ENCODE measurements around the gene MAGI1.

The MAGI1 gene

DNA sequence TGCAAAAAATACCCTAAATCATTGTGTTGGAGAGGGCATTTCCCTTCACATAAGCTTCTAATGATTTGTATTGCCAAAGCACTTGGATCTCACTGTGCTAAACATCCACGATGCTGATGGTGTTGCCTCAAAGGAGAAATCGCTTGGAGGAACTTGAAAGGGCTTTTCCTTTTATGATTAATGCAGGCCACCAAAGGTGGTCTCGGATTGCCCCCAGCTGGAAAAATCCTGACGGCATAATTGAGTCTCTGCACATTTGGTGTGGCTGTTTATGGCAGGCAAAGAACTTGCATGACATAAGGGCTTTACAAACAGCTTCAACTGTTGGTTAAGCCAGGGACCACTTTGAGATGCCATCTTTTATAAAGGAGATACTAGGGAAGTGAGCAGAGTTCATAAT is 687.0 kb downstream of the MAGI1 start:
- no peak for DNase-seq (ENCODE audit: low spot score)

DNA sequence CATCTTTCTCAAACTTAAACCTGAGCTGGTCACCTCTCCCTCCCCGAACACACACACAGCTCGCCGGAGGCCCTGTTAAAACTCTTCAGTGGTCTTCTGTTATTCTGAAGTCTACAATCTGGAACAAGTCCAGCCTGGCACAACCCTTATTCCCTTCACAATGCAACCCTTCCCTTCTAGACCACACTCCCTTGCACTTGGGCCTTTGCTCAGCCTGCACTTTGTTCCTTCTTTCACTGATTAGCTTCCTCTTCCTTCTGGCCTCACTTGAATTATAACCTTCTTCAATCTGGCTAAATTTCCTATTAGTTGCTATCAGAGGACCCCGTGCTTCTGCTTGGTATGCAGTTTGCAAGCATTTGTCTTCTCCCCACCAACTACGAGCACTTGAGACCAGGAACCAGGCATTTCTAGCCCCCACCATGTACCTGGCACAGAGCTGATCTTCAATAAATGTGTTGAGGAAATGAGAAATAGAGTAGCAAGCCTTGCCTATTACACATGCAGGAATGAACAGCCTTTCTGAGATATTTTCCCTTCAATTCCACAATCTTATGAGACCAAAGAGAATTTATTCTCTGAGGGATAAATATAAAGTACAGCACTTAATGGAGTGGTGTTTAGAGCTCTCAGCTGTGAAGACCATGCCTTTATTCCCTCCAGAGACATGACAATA is 687.8 kb downstream of the MAGI1 start:
- no peak for DNase-seq (ENCODE audit: low spot score)

DNA sequence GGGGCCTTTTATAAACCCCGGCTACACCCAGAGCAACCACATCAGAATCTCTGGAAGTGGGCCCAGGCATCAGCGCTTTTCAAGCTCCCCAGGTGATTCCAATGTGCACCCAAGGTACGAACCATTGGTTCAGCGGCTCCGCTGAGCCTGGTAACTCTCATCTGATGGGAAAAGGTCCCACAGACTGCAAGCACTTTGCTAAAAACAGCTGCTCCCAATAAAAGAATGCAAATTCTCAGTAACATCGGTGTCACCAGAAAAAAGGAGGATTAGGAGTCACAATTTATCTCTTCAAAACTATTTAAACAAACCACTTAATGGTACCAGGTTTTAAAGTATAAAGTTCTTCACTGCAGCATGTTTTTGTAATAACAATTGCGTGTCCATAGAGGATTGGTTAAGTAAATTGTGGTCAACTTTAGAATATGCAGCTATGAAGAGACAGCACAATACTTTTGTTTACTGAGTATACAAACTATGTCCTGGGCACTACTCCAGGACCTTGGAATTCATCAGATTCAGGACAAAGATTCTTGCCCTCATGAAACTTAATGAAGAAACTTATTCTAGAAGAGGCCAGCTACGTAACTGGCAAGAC is 690.2 kb downstream of the MAGI1 start:
- DNase-seq (ENCODE audit: low spot score) = no peak

DNA sequence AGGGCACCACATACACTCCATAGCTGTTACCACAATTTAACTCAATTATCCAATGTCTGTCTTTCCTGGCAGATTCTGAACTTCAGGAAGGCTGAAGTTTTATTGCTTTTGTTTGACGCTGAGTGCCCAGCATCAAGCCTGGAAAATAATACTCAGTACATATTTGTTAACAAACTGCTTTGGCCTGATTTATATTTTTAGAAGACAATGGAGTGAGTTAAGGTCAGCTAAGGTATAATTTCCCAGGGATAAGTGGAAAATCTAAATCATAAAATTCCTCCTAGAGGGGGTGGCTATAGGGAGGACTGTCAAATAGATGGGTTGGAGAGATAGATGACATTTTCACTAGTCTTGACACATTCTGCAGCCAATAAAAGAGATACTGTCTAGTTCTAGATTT is 691.6 kb downstream of the MAGI1 start:
- no peak for DNase-seq (ENCODE audit: low spot score)

DNA sequence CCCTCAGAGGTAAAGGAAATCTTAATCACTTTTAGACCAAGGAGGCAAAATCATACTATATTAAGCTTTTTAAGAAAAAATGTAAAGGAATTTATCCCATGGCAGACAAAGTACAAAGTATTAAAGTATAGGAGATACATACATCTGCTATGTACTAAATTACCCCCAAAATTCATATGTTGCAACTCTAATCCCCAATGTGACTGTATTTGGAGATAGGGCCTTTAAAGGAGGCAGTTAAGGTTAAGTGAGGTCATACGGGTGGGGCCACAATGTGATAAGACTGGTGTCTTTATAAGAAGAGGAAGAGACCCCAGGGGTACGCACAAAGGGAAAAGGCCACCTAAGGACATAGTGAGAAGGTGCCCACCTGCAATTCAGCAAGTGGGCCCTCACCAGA is 693.9 kb downstream of the MAGI1 start:
- DNase-seq (ENCODE audit: low spot score) = no peak

DNA sequence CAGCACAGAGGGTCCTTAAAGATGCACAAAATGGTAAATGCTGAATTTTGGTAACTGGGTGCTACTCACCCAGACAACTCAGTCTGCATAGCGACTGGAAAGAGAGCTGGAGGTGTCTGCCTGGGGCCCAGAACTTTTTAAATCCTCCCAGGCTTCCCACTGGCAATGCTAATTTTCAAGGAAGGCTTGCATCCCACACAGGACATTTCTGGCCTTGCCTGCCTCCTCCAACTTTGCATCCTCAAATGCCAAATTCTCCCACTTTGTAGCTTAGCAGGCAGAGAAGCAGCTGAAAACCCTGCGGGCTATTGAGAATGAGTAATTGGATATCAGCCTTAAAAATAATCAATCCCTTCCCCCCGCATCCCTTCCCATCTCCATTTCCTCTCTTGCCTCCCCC is 694.3 kb downstream of the MAGI1 start:
- no peak for DNase-seq (ENCODE audit: low spot score)

DNA sequence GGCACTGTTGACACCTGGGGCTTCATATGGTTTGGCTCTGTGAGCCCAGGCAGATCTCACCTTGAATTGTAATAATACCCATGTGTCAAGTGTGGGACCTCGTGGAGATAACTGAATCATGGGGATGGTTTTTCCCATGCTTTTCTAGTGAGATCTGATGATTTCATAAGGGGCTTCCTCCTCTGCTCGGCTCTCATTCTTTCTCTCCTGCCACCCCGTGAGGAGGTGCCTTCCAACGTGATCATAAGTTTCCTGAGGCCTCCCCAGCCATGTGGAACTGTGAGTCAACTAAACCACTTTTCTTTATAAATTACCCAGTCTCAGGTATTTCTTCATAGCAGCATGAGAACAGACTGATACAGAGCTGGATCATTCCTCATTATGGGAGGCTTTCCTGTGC is 695.0 kb downstream of the MAGI1 start:
- DNase-seq (ENCODE audit: low spot score) = no peak

DNA sequence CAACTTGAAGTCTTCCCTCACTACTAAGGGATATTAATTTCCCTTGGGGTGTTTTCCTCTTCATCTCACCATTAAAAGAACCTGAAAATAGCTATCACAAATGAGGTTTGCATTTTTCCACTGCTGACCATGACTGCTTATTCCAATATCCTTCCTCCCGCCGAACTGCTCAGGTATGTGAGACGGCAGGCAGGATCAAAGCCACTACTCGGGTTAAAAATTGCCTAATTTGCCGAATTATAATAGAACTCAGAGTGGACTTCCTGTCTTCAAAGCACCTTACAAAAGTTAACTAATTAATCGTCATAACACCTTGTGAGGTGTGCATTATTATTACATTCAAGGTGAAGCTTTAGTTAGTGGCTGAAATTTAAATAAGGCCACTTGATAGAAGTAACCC is 695.7 kb downstream of the MAGI1 start:
- DNase-seq (ENCODE audit: low spot score) = no peak

DNA sequence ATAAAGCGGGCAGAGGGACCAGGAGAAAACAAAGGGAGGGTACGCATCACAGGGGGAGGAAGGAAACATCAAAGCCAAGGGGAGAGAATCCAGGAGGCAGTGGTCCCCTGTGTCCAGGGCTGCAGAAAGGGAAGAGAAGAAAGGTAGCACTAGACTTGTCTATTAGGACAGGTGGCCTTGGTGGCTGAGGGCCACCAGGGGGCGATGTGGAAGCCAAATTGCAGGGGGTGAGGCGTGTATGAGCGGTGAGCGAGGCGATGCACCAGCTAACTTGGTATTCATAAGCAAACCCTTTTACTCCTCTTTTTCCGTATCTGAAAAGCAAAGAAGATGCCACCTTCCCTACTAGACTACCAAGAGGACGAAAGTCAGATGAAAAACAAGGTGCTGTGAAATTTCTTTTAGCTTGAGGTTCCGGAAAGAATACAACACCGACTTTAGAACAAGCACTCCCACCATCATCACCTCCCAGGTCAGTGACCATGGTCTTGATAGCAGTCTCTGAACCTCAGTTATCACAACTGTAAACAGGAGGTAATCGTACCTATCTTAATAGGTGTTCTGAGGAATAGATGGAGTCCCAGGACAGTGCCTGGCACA is 696.5 kb downstream of the MAGI1 start:
- peak; percentile 33 for DNase-seq (ENCODE audit: low spot score)

DNA sequence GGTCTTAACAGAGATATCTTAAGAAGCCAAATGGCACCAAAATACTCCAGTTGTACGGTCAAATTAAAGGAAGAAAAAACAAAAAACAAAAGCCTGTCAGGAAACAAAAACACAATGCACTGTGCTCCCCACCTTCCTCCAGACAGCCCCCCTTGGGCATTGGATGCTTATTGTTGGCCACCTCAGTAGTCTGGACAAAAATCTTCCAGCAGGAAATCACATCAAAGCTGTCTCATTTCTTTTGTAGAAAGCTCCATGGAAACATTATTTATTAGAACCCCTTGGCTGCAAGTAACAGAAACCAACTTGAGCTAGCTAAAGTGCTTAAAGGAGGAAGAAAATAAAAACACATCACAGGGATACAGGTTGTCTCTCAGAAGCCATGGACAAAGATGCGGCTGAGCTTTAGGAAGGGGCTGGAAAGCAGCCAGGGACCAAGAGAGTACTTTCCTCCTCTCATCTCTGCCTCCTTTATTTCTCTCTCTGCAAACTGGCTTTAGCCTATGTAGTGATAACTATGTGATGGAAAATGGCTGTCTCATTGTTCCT is 699.5 kb downstream of the MAGI1 start:
- DNase-seq (ENCODE audit: low spot score) = no peak

DNA sequence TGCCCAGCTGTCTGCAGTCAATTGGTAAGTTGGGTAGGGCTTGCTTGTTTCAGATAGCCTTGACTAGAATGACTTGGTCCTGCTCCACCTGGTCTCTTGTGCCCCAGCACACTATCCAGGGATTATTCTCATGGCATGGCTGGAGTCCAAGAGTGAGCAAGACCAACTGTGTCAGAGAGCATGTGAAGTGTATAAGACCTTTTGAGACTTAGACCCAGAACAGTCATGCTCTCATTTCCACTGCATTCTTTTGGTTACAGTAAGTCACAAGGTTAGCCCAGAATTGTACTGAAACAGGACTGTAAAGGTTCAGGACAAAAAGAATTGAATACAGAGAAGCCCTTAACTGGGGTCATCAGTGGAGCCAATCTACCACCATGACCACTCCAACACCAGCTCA is 700.1 kb downstream of the MAGI1 start:
- DNase-seq (ENCODE audit: low spot score) = peak; percentile 10

DNA sequence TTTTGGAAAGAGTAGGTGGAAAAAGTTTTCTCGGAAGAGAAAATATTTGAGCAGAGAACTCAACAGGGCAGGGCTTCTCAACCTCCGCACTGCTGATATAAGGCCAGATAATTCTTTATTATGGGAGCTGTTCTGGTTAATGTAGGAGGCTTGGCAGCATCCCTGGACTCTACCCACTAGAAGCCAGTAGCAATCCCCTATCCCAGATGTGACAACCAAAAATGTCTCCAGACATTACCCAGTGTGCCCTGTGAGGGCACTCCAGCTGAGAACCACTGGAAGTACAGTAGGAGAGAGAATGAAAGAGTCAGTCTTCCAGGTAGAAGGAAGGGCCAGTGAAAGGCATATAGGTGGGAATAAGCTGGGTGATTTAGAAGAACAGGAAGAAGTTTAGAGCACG is 703.1 kb downstream of the MAGI1 start:
- DNase-seq (ENCODE audit: low spot score) = no peak

DNA sequence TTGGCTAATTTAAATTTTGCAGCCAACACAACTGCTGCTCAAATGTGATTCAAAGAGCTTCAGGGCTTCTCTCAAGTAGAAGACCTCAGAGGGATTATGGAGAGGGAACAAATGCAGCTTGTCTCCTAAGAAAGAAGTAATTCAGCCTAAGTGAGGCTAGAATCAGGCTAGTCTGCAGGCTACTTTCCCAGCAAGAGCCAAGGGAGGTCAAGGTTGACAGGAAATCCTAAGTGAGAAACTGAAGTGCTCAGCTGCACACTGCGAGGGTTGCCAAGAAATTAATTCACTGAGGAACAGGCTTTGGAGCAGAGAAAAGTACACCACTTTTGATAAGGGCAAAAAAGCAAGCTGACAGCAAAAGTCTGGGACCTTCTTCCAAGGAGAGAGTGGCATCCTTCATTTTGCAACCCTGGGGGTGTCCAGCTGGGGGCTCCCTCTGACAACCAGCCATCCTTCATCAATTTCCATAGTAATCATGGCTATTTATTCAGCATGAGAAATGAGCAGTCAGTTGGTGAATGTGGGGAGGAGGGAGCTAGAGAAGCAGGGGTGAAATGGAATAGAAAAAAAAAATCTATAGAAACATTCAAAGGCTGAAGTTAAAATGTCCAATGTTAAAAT is 704.6 kb downstream of the MAGI1 start:
- no peak for DNase-seq (ENCODE audit: low spot score)

DNA sequence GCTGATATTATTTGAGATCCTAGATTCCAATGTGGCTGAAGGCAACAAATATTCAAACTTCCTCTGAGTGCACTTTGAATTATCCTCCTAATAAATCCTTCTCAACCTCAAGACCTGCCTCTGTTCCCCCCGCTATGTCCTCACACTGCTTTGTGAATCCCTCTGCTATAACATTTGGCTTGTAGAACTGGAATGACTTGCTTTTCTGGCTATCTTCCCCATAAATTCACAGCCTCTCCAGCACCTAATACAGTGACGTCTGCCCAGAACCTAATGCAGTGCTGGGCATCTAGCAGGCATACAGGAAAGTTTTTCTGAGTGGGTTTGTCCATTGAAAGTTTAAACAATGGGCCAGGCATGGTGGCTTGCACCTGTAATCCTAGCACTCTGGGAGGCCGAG is 707.0 kb downstream of the MAGI1 start:
- no peak for DNase-seq (ENCODE audit: low spot score)

DNA sequence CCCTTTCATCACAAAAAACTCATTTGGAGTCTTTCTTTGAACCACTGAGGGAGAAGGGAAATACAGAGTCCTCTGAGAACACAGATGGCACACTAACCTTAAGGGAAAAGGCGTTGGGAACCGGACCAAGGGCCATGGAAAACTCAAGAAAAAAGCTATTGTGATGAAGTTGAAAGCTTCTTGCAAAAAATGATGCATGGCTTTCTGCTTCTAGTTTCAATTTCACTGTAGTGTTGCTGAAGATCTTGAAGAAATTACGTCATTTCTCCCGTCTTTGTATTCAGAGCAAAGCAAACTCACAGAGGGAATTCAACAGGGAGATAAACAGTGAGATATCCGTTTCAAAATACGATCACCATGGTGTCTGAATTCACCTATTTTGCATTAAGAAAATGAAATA is 708.6 kb downstream of the MAGI1 start:
- DNase-seq (ENCODE audit: low spot score) = no peak

DNA sequence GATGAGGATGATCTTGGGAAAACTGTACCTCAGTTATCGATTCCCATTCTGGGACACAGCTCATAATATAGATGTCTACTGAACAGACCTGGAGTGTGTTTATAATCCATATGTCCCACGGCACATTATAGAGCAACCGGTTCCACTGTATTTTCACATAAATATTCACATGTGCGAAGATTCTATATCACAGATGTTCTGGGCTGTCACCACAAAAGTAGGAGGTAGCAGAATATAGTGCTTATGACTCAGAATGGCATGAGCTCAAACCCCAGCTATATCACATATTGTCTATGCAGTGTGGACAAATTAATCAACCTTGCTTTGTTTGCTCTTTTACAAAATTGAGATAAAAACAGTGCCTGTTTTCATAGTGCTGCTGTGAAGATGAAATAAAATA is 710.6 kb downstream of the MAGI1 start:
- DNase-seq (ENCODE audit: low spot score) = no peak

DNA sequence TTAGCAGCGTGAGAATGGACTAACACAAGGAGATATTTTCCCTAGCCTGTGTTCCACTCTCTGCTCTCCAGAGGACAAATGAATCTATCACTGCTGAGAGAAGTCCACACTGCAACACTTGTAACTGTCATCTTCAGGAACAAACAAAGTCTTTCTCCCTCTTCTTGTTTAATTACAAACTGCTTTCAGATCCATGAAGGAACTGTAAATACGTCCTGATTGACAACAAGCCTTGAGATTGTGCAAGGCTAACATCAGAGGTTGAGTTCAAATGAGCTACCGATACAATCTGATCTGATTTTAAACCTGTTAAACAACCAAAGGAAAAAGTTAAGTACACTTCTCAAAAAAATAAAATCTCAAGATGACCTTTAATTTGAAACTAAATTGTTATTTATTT is 712.1 kb downstream of the MAGI1 start:
- no peak for DNase-seq (ENCODE audit: low spot score)

DNA sequence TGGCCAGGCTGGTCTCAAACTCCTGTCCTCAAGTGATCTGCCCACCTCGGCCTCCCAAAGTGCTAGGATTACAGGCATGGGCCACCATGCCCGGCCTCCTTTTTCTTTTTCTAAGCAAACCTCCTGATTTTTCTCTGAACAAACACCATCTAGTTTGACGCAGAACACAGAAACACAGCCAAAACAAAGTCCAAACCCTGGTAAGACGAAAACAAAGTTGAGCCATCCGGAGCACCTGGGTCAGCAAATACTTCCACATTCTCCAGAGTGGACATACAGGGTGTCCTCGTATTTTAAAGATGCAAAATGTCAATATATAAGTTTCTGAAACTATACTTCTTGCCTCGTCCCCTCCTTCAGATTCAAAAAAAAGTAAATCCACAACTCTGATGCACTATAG is 715.8 kb downstream of the MAGI1 start:
- DNase-seq (ENCODE audit: low spot score) = no peak

DNA sequence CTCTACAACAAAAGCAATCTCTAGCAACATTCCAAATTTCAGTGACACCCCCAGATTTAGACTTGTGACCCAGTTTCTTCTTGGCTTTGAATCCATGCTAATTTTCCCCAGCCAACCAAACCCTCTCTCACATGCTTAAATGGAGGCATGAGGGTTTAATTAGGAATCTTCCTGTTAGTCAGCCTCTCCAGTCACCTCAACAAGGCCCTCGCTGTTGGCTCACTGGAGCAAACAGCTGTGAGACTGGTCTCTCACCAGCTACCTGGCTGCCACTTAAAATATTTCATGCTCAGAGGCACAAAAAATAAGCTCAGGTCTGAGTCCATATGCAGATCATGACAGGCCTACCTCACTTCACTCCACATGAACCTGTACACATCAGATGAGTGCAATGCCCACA is 720.5 kb downstream of the MAGI1 start:
- DNase-seq (ENCODE audit: low spot score) = no peak

DNA sequence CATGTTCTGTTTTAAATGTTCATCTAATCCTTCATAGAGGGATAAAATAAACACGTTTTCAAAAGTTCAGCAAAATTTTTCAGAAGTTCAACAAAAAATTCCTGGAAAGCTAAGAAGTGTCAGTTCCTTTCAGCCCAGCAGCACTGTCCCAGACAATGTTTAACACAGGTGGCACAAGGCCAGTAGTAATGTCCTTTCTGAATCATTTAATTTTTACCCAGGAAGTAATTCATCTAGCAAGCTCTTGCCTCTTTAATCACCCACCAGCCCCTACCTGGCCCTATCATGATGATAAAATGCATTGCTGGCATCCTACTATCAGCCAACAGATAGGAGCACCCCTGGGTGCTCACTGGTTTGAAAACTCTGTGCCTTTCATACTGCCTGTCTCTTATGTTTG is 723.8 kb downstream of the MAGI1 start:
- DNase-seq (ENCODE audit: low spot score) = no peak

DNA sequence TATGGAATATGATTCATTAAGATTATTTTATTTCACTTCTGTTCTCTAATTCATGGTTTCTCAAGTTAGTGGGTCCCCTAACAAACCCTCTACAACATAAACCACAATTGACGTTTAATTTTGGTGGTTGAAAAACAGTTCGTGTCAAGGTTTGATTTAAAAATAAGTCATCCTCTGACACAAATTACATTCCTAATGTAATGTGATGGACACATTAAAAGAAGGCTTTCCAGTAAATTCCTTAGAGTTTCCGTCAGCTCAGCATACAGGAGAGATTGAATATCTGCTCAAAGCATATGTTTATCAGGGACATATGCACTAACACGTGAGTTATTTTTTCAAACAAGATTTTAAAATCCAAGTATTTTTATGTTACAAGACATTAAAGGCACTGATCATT is 724.4 kb downstream of the MAGI1 start:
- DNase-seq (ENCODE audit: low spot score) = no peak

DNA sequence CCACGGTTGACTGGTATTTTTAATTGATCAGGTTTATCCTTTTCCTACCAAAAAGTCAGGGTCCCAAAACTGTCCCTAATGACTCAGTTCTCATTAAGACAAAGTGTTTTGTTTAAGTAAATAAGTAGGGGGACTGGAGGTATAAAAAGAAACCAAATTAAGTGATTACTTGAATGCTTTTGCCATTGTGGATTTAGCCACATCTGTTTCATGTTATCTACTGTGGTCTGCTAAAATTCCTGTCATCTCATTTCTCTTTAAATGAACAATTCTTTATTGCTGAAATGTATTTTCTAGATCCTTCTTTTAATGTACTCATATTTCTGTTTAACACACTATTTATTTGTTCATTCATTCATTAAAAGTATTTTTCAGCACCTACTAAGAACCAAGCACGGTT is 725.1 kb downstream of the MAGI1 start:
- DNase-seq (ENCODE audit: low spot score) = no peak

DNA sequence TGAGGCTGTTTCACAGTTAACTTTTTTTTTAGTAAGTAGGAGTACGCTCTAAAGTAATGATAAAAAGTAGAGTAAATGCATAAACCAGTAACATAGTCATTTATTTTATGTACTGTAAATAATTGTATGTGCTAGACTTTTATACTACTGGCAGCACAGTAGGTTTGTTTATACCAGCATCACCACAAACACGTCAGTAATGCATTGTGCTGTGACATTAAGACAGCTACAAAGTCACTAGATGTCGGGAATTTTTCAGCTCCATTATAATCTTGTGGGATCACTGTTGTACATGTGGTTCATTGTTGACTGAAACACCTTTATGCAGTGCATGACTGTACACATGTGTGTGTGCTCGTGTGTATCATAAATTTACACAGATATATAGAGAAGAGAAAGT is 732.9 kb downstream of the MAGI1 start:
- DNase-seq (ENCODE audit: low spot score) = no peak

All from kidney capillary endothelial cell (primary cell).